HepG2 (cell line): ENCODE data around the gene TNS1. TPM values are rescaled to one million over a fixed set of nuclear protein-coding genes. Genes with fewer than 3 reads are reported as not detected.

Experiments used
- ATAC-seq: fragments of 200-7000 bp; cut with Tn5 transposase; 3 replicates; pipeline ENCODE4 v1.9.1; 2020; ENCODE audit warnings: mild to moderate bottlenecking, moderate library complexity
- BruUV-seq: library from RNA; stranded (reverse); fragments of 400-500 nt; replicated peaks from 2 replicates; lab custom pipeline; 2021; lab: Mats Ljungman, UMichigan
- CTCF ChIA-PET: fragments of 300-600 bp; formaldehyde crosslinking; extraction: SDS; loops from one replicate; lab custom pipeline; 2021; ENCODE audit warnings: low total read pairs, inconsistent platforms, low intra/inter-chr PET ratio; lab: Yijun Ruan, JAX
- POLR2A ChIA-PET: fragments of 350-600 bp; sonication (Branson Sonifier 250); formaldehyde crosslinking; loops from one replicate; lab custom pipeline; 2020; ENCODE audit warnings: antibody characterized with exemption, inconsistent platforms; lab: Yijun Ruan, JAX
- DNase-seq: peaks from one replicate; pipeline ENCODE4 v3.0.0-alpha.2; 2015; ENCODE audit warnings: low spot score
- FAIRE-seq: peaks from 3 replicates; lab custom pipeline; 2011; peaks lifted over from hg19 to GRCh38; lab: Jason Lieb, UNC
- H2AFZ ChIP-seq: one replicate; pipeline ENCODE4 v1.6.1; 2011; ENCODE audit warnings: low read length, inconsistent platforms
- H3K27ac ChIP-seq: fragments of 300-600 bp; 3 replicates; pipeline ENCODE4 v1.8.0; 2011; ENCODE audit warnings: mixed run types, mild to moderate bottlenecking, mixed read lengths, low read length, inconsistent platforms; ENCODE audit not compliant: insufficient read depth; ENCODE audit errors: extremely low read length
- H3K27me3 ChIP-seq, 2 experiments: fragments of 200-600 bp in 1 of 2; 2 replicates in 1 of 2; 3 replicates in 1 of 2; pipeline versions ENCODE4 v1.6.0 to v1.8.0; 2011; ENCODE audit warnings: low read length in 2 of 2, mild to moderate bottlenecking in 2 of 2, moderate library complexity in 2 of 2, inconsistent platforms in 1 of 2; ENCODE audit not compliant: insufficient read depth in 2 of 2, control insufficient read depth in 1 of 2
- H3K36me3 ChIP-seq, 2 experiments: fragments of 200-600 bp in 1 of 2; replicated peaks in 1 of 2; 2 replicates in 1 of 2; 3 replicates in 1 of 2; pipeline versions ENCODE4 v1.5.1 to v1.8.0; 2011; ENCODE audit warnings: low read length in 2 of 2, inconsistent platforms in 1 of 2; ENCODE audit not compliant: insufficient read depth in 2 of 2, control insufficient read depth in 1 of 2
- H3K4me1 ChIP-seq: 2 replicates; pipeline ENCODE4 v1.5.1; 2012; ENCODE audit warnings: low read length, inconsistent platforms; ENCODE audit not compliant: insufficient read depth
- H3K4me2 ChIP-seq: 2 replicates; pipeline ENCODE4 v1.6.0; 2011; ENCODE audit warnings: low read depth, low read length, inconsistent platforms
- H3K4me3 ChIP-seq, 3 experiments: fragments of 200-600 bp in 1 of 3; sonication (generic), shearing (Covaris generic) in 1 of 3; replicated peaks in 1 of 3; 2 replicates each; pipeline ENCODE4 v1.5.1; 2011 to 2016; ENCODE audit warnings: low read length in 3 of 3, inconsistent platforms in 2 of 3, low read depth in 2 of 3, mild to moderate bottlenecking in 2 of 3, control low read depth in 1 of 3, mixed read lengths in 1 of 3; ENCODE audit not compliant: insufficient read depth in 1 of 3
- H3K79me2 ChIP-seq: one replicate; pipeline ENCODE4 v1.6.1; 2011; ENCODE audit warnings: low read length, inconsistent platforms; ENCODE audit not compliant: insufficient read depth
- H3K9ac ChIP-seq: 2 replicates; pipeline ENCODE4 v1.6.0; 2011; ENCODE audit warnings: mild to moderate bottlenecking, low read depth, low read length, inconsistent platforms; ENCODE audit not compliant: insufficient read depth
- H3K9me3 ChIP-seq: 2 replicates; pipeline ENCODE4 v1.5.1; 2012; ENCODE audit warnings: mild to moderate bottlenecking, low read length
- H4K20me1 ChIP-seq: 2 replicates; pipeline ENCODE4 v1.6.0; 2011; ENCODE audit warnings: inconsistent platforms, mild to moderate bottlenecking, low read length, moderate library complexity; ENCODE audit not compliant: insufficient read depth
- ZNF609 ChIP-seq: sonication (generic); formaldehyde crosslinking; IDR thresholded peaks from 2 replicates; pipeline ENCODE4 v1.4.0; 2020; ENCODE audit warnings: mild to moderate bottlenecking, missing genetic modification reagents, borderline replicate concordance
- WGBS: methylation state at CpG from one replicate; pipeline ENCODE4 v1.1.6; 2017; ENCODE audit warnings: low lambda C conversion rate; 5-methylcytosine and 5-hydroxymethylcytosine counted together
- in situ Hi-C: cut with HindIII; loops from 2 replicates; pipeline ENCODE4 v1.10.0; 2017; ENCODE audit warnings: low pct_unique_long_range_greater_than_20kb; ENCODE audit not compliant: extremely low pct_ligation_motif_present
- intact Hi-C: fragments of 100-400 bp; cut with micrococcal nuclease; formaldehyde crosslinking; loops from one replicate; pipeline ENCODE4 v1.10.0; 2022; ENCODE audit not compliant: unreplicated experiment
- polyA plus RNA-seq, 8 experiments: library from polyadenylated mRNA; depleted of rRNA in 3 of 8; stranded (reverse) in 7 of 8; unstranded in 1 of 8; fragments of >200 nt; fragmentation: Illumina TruSeq in 4 of 8; extraction: Trizol in 4 of 8; gene quantifications; 2 replicates each; pipeline versions ENCODE4 v1.2.1 to v1.2.3, GENCODE V29; 2011 to 2016; ENCODE audit warnings: low read depth in 4 of 8, missing spikeins in 1 of 8, mixed read lengths in 1 of 8; ENCODE audit not compliant: insufficient read depth in 1 of 8
- total RNA-seq, 5 experiments: library from RNA; depleted of rRNA; stranded (reverse); fragments of >200 nt; fragmentation: Illumina TruSeq; extraction: Trizol; gene quantifications; 2 replicates each; pipeline ENCODE4 v1.2.3, GENCODE V29; 2016; ENCODE audit warnings: low read depth in 1 of 5
- TF ChIP-seq, protein P1 (sequence below), 2 experiments: sonication (generic) in 1 of 2; formaldehyde crosslinking in 1 of 2; IDR thresholded peaks; 2 replicates each; pipeline versions ENCODE4 v1.6.1 to v1.9.0; 2014 to 2022; ENCODE audit warnings: antibody characterized with exemption in 1 of 2, borderline replicate concordance in 1 of 2, inconsistent platforms in 1 of 2, low read depth in 1 of 2, missing genetic modification reagents in 1 of 2

Gene TNS1
- total and polyA plus RNA-seq, 2 of the 13 experiments (the other 11 are each of a cell fraction or from before 2014, with no cell fraction given): 1.9 to 118 TPM

DNA sequence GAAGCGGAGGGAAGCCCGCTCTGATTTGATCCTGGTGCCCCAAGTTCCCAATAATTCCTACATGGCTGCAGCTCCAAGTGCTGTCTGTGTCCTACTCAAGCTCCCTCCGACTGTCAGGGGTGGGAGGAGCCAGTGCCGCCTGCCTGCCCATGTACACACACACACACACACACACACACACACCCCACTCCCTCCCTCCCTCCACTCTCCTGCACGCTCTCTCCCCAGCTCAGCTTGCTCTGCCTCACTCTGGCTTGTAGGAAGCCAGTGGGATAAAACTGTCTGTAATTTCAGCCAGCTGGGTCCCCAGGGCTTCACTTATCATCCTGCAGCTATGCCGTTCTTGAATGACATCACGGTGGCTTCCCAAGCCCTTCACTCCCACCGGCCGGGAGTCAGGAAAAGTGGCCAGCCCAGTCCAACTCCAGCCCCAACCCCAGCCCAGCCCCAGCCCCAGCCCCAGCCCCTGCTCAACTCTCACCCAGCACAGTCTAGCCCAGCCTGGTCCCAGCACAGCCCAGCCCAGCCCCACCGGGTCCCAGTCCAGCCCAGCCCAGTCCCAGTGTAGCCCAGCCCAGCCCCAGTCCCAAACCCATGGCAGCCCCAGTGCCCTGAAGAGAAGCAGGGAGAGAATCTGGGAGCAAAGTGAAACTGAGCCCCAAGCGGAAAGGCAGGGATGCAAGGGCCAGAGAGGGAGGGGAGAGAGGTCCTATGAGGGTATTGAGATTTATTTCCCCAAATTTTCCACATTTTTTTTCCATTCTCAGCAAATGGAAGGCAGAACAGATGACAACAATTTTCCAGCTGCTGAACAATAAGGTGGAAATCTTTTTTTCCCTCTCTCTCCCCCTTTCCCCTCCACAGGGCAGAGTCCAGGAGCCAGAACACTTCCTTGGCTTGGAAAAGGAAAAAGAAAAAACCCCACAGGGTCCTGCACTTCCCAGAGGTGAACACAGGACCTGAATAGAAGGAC, 144.0 kb downstream of the TNS1 start:
- Histone ChIP-seq H2AFZ (no peak overlapping the region), H3K4me3 (no peak overlapping the region), H3K36me3 (peaks cover 0 to 14% of the 10 kb centered on the region in 2 experiments; a peak in 3 of 5 replicates), H3K27me3 (no peaks in the 10 kb centered on the region), H3K79me2 (no peaks in the 10 kb centered on the region), H3K4me2 (no peak overlapping the region), H3K9ac (no peak overlapping the region), H3K27ac (no peak overlapping the region), H4K20me1 (peaks cover 13% of the 10 kb centered on the region; the same call in 1 of the 2 replicates), H3K4me1 (no peaks in the 10 kb centered on the region), H3K9me3 (no peaks in the 10 kb centered on the region)
- intact Hi-C loops (no loop called here), in situ Hi-C loops (no loop called here)
- DNase-seq (peak; percentile 16), ATAC-seq (peak; percentile 16), FAIRE-seq (no peak)
- CTCF ChIA-PET: no interaction called here
- POLR2A ChIA-PET: no interaction called here
- 81% methylated on average over 10 of the region's 11 CpGs for WGBS
- BruUV-seq: no TSS peak
- TF ChIP-seq ZNF609 (CRISPR knock-in tag): no peak
- TF ChIP-seq, protein P1, sequence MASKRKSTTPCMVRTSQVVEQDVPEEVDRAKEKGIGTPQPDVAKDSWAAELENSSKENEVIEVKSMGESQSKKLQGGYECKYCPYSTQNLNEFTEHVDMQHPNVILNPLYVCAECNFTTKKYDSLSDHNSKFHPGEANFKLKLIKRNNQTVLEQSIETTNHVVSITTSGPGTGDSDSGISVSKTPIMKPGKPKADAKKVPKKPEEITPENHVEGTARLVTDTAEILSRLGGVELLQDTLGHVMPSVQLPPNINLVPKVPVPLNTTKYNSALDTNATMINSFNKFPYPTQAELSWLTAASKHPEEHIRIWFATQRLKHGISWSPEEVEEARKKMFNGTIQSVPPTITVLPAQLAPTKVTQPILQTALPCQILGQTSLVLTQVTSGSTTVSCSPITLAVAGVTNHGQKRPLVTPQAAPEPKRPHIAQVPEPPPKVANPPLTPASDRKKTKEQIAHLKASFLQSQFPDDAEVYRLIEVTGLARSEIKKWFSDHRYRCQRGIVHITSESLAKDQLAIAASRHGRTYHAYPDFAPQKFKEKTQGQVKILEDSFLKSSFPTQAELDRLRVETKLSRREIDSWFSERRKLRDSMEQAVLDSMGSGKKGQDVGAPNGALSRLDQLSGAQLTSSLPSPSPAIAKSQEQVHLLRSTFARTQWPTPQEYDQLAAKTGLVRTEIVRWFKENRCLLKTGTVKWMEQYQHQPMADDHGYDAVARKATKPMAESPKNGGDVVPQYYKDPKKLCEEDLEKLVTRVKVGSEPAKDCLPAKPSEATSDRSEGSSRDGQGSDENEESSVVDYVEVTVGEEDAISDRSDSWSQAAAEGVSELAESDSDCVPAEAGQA (IDR thresholded peaks at IDR 0.05; ENCODE audit: low read depth): no peak
- TF ChIP-seq, protein P1 (CRISPR knock-in tag; IDR thresholded peaks at IDR 0.05; ENCODE audit: borderline replicate concordance): no peak
